ENCODE measurements around the gene ENC1. TPM values are rescaled to one million over a fixed set of nuclear protein-coding genes. Genes with fewer than 3 reads are reported as not detected.

Gene ENC1
- total RNA-seq, 2 donors from 2014 or later, result 7.7 to 10.4 TPM

DNA sequence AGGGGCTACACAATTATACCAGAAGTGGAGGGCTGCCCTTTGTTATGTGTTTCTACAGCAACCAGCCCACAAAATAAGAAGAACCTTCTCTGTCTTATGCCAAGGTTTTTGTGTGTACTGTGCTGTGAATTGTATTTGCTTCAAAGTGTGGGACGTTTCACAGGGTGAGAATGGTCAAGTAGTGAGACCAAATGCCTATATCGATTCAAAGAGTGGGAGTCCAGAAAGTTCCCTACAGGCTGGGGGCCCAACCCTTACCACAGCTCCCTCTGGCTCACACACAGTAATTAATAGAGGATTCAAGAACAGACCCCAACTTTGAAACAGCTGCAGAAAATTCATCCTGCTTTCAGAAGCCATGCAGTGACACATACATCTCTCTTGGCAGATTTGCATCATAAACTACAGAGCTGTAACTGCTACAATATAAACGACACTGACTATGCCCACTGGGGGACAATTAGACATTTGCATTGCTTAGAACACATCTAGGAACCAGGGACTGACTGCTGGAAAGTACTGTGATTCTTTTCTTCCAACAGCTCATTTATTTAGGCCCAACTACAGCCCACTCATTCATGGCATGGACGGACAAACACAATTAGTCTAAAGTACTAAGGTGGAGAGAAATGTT lies 12.8 kb downstream of the ENC1 start:
- Histone ChIP-seq H3K27ac (no peak overlapping the region), H3K9me3 (no peaks in the 10 kb centered on the region), H3K27me3 (replicated peaks; ENCODE audit: insufficient read depth) (no peaks in the 10 kb centered on the region), H3K4me1 (ENCODE audit: control insufficient read depth in 1 of 2, low read depth in 2 of 2) (peaks cover 13 to 18% of the 10 kb centered on the region in 2 donors), H3K4me3 (no peak overlapping the region), H3K36me3 (no peaks in the 10 kb centered on the region)
- TF ChIP-seq CTCF (IDR thresholded peaks at IDR 0.05), result no peak
- no peak for DNase-seq (ENCODE audit: low spot score)
- no peak for ATAC-seq (ENCODE audit: insufficient number of reproducible peaks, low FRiP score, low read depth)

DNA sequence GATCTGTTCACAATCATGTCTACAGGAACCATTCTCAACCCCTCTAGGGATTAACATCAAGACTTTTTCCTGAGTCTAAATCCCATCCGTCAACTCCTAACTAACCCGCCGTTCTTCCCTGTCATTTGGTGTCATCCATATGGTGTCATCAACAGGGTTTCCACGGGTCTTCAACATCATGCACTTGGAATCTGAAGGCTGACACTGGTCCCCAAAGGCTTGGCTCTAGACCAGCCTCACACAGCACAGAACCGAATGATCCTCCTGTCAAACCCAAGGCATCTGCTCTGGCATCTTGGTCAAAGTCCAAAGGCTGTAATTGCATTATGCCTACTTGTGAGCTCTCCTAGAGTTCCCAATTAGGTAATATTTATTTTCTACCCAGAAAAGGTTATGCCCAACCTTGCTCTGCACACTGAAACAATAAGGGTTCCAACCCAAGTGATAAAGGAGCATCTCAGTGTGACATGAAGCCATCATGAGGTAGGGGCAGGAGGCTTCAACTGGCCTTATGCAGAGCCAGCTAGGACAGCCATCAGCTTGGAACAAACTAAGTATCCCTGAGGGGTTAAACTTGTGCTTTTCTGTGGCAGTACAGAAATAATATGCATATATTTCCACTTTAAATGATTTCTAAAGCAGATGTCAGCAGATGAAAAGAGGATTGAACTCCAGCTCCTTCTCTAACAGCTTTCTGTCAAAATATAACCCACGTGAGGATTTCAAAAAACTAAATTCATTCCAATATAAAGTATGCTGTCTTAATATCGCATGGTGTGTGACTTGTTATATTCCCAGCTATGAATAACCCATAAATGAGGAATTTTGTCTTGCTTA lies 13.9 kb downstream of the ENC1 start:
- peaks cover 10% of the 10 kb centered on the region in 2 donors for H3K4me1 ChIP-seq (ENCODE audit: control insufficient read depth in 1 of 2, low read depth in 2 of 2)
- no peaks in the 10 kb centered on the region for H3K27me3 ChIP-seq (replicated peaks; ENCODE audit: insufficient read depth)
- ATAC-seq (ENCODE audit: insufficient number of reproducible peaks, low FRiP score, low read depth), result no peak
- TF ChIP-seq CTCF (IDR thresholded peaks at IDR 0.05), result no peak
- no peaks in the 10 kb centered on the region for H3K36me3 ChIP-seq
- H3K4me3 ChIP-seq, result no peak overlapping the region
- DNase-seq (ENCODE audit: low spot score), result no peak
- no peaks in the 10 kb centered on the region for H3K9me3 ChIP-seq
- no peak overlapping the region for H3K27ac ChIP-seq

DNA sequence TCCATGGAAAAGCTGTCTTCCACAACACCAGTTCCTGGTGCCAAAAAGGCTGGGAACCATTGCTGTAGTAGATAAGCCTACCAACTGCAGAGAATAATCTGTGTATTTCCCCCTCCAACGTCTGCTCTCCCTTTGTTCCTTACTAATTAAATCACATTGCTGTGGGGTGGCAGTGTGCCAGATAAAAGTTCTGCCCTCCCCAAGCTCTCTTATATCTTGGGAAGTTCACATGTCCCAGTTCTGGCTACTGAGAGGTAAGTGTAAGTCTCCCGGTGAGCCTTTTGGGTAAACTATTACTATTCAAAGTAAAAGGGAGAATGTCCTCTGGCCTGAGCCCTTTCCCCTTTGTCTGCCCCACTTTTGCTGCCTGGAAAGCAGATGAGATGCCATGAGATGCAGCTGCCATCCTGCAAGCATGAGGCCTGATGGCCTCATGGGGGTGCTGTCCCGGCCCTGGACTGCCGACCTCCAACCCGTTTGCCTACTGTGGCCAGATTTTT lies 14.7 kb downstream of the ENC1 start:
- no peak for TF ChIP-seq CTCF (IDR thresholded peaks at IDR 0.05)
- no peak for ATAC-seq (ENCODE audit: insufficient number of reproducible peaks, low FRiP score, low read depth)

DNA sequence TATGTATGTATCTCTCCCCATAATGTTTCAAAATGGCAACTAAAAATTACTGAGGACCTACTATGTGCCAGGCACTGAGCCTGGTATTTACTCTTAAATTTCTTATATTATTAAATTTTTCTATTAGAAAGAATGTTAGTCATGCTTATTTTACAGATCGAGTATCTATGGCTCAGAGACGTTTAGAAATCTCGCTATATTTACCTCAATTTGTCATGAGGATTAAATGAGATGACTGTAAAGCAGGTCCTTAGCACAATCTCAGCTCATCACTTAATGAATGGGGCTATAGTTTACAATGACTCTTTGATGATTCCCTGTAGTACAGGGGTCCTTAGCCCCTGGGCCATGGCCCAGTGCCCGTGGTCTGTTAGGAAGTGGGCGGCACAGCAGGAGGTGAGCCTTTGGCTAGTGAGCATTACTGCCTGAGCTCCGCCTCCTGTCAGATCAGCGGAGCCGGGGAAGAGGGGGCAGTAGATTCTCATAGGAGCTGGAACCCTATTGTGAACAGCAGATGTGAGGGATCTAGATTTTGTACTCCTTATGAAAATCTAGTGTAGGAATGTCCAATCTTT lies 15.5 kb downstream of the ENC1 start:
- DNase-seq (ENCODE audit: low spot score) (no peak), ATAC-seq (ENCODE audit: insufficient number of reproducible peaks, low FRiP score, low read depth) (no peak)
- TF ChIP-seq CTCF (IDR thresholded peaks at IDR 0.05), result no peak
- Histone ChIP-seq H3K9me3 (no peaks in the 10 kb centered on the region), H3K4me1 (ENCODE audit: control insufficient read depth in 1 of 2, low read depth in 2 of 2) (no peaks in the 10 kb centered on the region), H3K27me3 (replicated peaks; ENCODE audit: insufficient read depth) (no peaks in the 10 kb centered on the region), H3K36me3 (no peaks in the 10 kb centered on the region), H3K27ac (no peak overlapping the region), H3K4me3 (no peak overlapping the region)

More for the DNA sequence above, 14.7 kb downstream of the ENC1 start:
- Histone ChIP-seq H3K36me3 (no peaks in the 10 kb centered on the region), H3K4me1 (ENCODE audit: control insufficient read depth in 1 of 2, low read depth in 2 of 2) (peaks cover 4 to 5% of the 10 kb centered on the region in 2 donors), H3K27ac (no peak overlapping the region), H3K9me3 (no peaks in the 10 kb centered on the region), H3K27me3 (replicated peaks; ENCODE audit: insufficient read depth) (no peaks in the 10 kb centered on the region), H3K4me3 (no peak overlapping the region)
- DNase-seq (ENCODE audit: low spot score), result no peak

DNA sequence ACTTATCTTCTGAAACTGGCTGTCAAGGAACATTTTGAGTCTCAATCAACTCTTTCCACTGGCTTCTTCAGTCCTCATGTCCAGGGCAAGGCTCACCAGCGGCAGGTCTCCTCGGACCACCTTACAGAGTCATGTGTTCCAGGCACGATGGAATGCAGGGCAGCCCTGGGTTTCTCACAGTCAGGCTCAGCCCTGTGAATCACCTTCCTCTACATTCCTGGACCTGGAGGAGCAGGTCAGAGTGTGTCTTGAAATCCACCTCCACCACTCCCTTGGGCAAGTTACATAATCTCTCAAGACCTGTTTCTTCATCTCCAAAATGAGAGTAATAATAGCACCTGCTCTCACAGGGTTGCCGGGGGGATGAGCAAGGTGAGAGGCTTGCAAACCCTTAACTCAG lies 16.0 kb downstream of the ENC1 start:
- TF ChIP-seq CTCF (IDR thresholded peaks at IDR 0.05), result no peak
- no peak overlapping the region for H3K4me3 ChIP-seq
- DNase-seq (ENCODE audit: low spot score) (no peak), ATAC-seq (ENCODE audit: insufficient number of reproducible peaks, low FRiP score, low read depth) (no peak)
- H3K9me3 ChIP-seq, result no peaks in the 10 kb centered on the region
- H3K36me3 ChIP-seq, result no peaks in the 10 kb centered on the region
- no peak overlapping the region for H3K27ac ChIP-seq
- H3K4me1 ChIP-seq (ENCODE audit: control insufficient read depth in 1 of 2, low read depth in 2 of 2), result no peaks in the 10 kb centered on the region
- no peaks in the 10 kb centered on the region for H3K27me3 ChIP-seq (replicated peaks; ENCODE audit: insufficient read depth)
